Activated CD8-positive, alpha-beta memory T cell treated with anti-CD3 and anti-CD28 coated beads for 48 hours (primary cell): Measurements from ENCODE around the gene CATSPERD.
"Not testable (repeated sequence)": the region's sequence is repeated elsewhere in the genome, so short reads cannot be mapped to it uniquely, and the experiment has no call there.

Experiments
- DNase-seq, 3 experiments: peaks; one replicate each; pipeline ENCODE4 v3.0.0-alpha.2; 2020; ENCODE audit warnings: low read depth in 2 of 3, low spot score in 2 of 3

The CATSPERD gene

GRCh38 chr19:5697022-5697889 lies 23.2 kb upstream of the CATSPERD start:
- no peak for DNase-seq

GRCh38 chr19:5697890-5698634 lies 22.4 kb upstream of the CATSPERD start:
- DNase-seq, result no peak

GRCh38 chr19:5698635-5699422 lies 21.6 kb upstream of the CATSPERD start:
- no peak for DNase-seq

GRCh38 chr19:5700455-5701092 lies 19.9 kb upstream of the CATSPERD start:
- DNase-seq, result no peak

GRCh38 chr19:5702053-5702410 lies 18.4 kb upstream of the CATSPERD start:
- DNase-seq, result not testable (repeated sequence)

GRCh38 chr19:5703819-5704818 lies 16.3 kb upstream of the CATSPERD start:
- DNase-seq, result no peak

GRCh38 chr19:5705552-5705951 lies 14.9 kb upstream of the CATSPERD start:
- no peak for DNase-seq

- DNase-seq, result no peak
Observed at GRCh38 chr19:5706876-5707573, 13.4 kb upstream of the CATSPERD start.

GRCh38 chr19:5707576-5708575 lies 12.6 kb upstream of the CATSPERD start:
- DNase-seq, result no peak

- DNase-seq, result no peak
Observed at GRCh38 chr19:5711025-5711424, 9.4 kb upstream of the CATSPERD start.

- no peak for DNase-seq
Observed at GRCh38 chr19:5711713-5712161, 8.7 kb upstream of the CATSPERD start.

GRCh38 chr19:5713228-5713627 lies 7.2 kb upstream of the CATSPERD start:
- DNase-seq, result no peak

- no peak for DNase-seq
Observed at GRCh38 chr19:5714816-5715215, 5.6 kb upstream of the CATSPERD start.

- DNase-seq, result no peak
Observed at GRCh38 chr19:5717215-5717935, 3.1 kb upstream of the CATSPERD start.

GRCh38 chr19:5718037-5718578 lies 2.3 kb upstream of the CATSPERD start:
- peak in 1 of 3 experiments; percentile 41 for DNase-seq

- DNase-seq, result no peak
Observed at GRCh38 chr19:5718579-5719273, 1.7 kb upstream of the CATSPERD start.
